Suppressor macrophage treated with lipopolysaccharide for 1 hour (primary cell): ENCODE data around the gene SIRPG.
"Not testable (repeated sequence)": the region's sequence is repeated elsewhere in the genome, so short reads cannot be mapped to it uniquely, and the experiment has no call there.

Source experiments
- DNase-seq, 3 donors: peaks; one replicate each; pipeline ENCODE4 v3.0.0-alpha.2; 2020 to 2022

The SIRPG gene

GRCh38 chr20:1635291-1635979 lies 22.1 kb downstream of the SIRPG start:
- no peak for DNase-seq

GRCh38 chr20:1633535-1633934 lies 24.0 kb downstream of the SIRPG start:
- peak in 1 of 3 donors; percentile 15 for DNase-seq

GRCh38 chr20:1632178-1632577 lies 25.4 kb downstream of the SIRPG start:
- DNase-seq = no peak

GRCh38 chr20:1631309-1632151 lies 26.0 kb downstream of the SIRPG start:
- DNase-seq = no peak

- no peak for DNase-seq
Observed at GRCh38 chr20:1630186-1630585, 27.4 kb downstream of the SIRPG start.

GRCh38 chr20:1629321-1629720 lies 28.3 kb downstream of the SIRPG start:
- no peak for DNase-seq

- no peak for DNase-seq
Observed at GRCh38 chr20:1628621-1629020, 29.0 kb downstream of the SIRPG start.

- DNase-seq = no peak
Observed at GRCh38 chr20:1627200-1627550, 30.4 kb downstream of the SIRPG start.

- peak; percentile 55 to 74 (median 68) for DNase-seq
Observed at GRCh38 chr20:1626528-1627199, 30.9 kb downstream of the SIRPG start.

GRCh38 chr20:1625083-1625690 lies 32.4 kb downstream of the SIRPG start:
- DNase-seq = no peak

- DNase-seq = peak; percentile 74 to 88 (median 76)
Observed at GRCh38 chr20:1623501-1624205, 33.9 kb downstream of the SIRPG start.

GRCh38 chr20:1622450-1622849 lies 35.1 kb downstream of the SIRPG start:
- DNase-seq = no peak

- no peak for DNase-seq
Observed at GRCh38 chr20:1621316-1621715, 36.3 kb downstream of the SIRPG start.

GRCh38 chr20:1619861-1620444 lies 37.6 kb downstream of the SIRPG start, which contains the start of gene SIRPB1:
Gene SIRPB1 (minus strand): TSS chr20:1620009. CDS start chr20:1619944, 65 bp downstream.
- DNase-seq = peak; percentile 66 to 69 (median 67)

GRCh38 chr20:1618954-1619540 lies 38.5 kb downstream of the SIRPG start:
- peak; percentile 21 to 37 (median 37) for DNase-seq

GRCh38 chr20:1618479-1618878 lies 39.1 kb downstream of the SIRPG start:
- no peak for DNase-seq

- peak in 1 of 3 donors; percentile 19 for DNase-seq
Observed at GRCh38 chr20:1616858-1617434, 40.6 kb downstream of the SIRPG start.

- not testable (repeated sequence) for DNase-seq
Observed at GRCh38 chr20:1610404-1610803, 47.2 kb downstream of the SIRPG start.

GRCh38 chr20:1608678-1609347 lies 48.8 kb downstream of the SIRPG start:
- DNase-seq = not testable (repeated sequence)

- DNase-seq = no peak
Observed at GRCh38 chr20:1600736-1601135, 56.8 kb downstream of the SIRPG start.

- peak in 1 of 3 donors; percentile 61 for DNase-seq
Observed at GRCh38 chr20:1595333-1595732, 62.2 kb downstream of the SIRPG start.
